Endothelial cell of umbilical vein (primary cell): ENCODE results near the gene AEBP1. TPM values are rescaled to one million over a fixed set of nuclear protein-coding genes. Genes with fewer than 3 reads are reported as not detected.

ENCODE experiments used
- BruUV-seq: library from RNA; stranded (reverse); fragments of 400-500 nt; replicated peaks from 2 replicates; lab custom pipeline; 2021; lab: Mats Ljungman, UMichigan
- CTCF ChIA-PET: fragments of 300-600, 350-600 bp; sonication (Branson Sonifier 250); formaldehyde crosslinking; loops from one replicate; lab custom pipeline; 2021; ENCODE audit warnings: antibody characterized with exemption, inconsistent platforms; lab: Charles Lee
- POLR2A ChIA-PET: fragments of 300-600, 350-600 bp; sonication (Branson Sonifier 250); formaldehyde crosslinking; loops from one replicate; lab custom pipeline; 2021; ENCODE audit warnings: antibody characterized with exemption, inconsistent platforms; lab: Charles Lee
- DNase-seq: peaks from one replicate; pipeline ENCODE4 v3.0.0-alpha.2; 2011; ENCODE audit warnings: low read depth, low spot score
- FAIRE-seq: peaks from 2 replicates; lab custom pipeline; 2011; peaks lifted over from hg19 to GRCh38; lab: Jason Lieb, UNC
- H2AFZ ChIP-seq: 2 replicates; pipeline ENCODE4 v1.6.0; 2012; ENCODE audit warnings: low read depth, low read length, control low read depth, inconsistent platforms
- H3K27ac ChIP-seq: 2 replicates; pipeline ENCODE4 v1.5.1; 2011; ENCODE audit warnings: low read depth, mild to moderate bottlenecking, control low read depth, low read length, moderate library complexity; ENCODE audit not compliant: insufficient read depth
- H3K27me3 ChIP-seq, 2 experiments: 2 replicates each; pipeline versions ENCODE4 v1.6.0 to v1.6.1; 2011; ENCODE audit warnings: low read length in 2 of 2, mixed read lengths in 1 of 2; ENCODE audit not compliant: control insufficient read depth in 2 of 2, insufficient read depth in 2 of 2
- H3K36me3 ChIP-seq, 2 experiments: 2 replicates in 1 of 2; 3 replicates in 1 of 2; pipeline ENCODE4 v1.5.1; 2011; ENCODE audit warnings: low read length in 2 of 2, mild to moderate bottlenecking in 1 of 2, moderate library complexity in 1 of 2; ENCODE audit not compliant: control insufficient read depth in 2 of 2, insufficient read depth in 2 of 2; ENCODE audit errors: extremely low read depth in 1 of 2
- H3K4me1 ChIP-seq: 3 replicates; pipeline ENCODE4 v1.5.1; 2011; ENCODE audit warnings: mild to moderate bottlenecking, low read length; ENCODE audit not compliant: control insufficient read depth, insufficient read depth; ENCODE audit errors: extremely low read depth
- H3K4me2 ChIP-seq: 2 replicates; pipeline ENCODE4 v1.6.1; 2011; ENCODE audit warnings: low read length, control low read depth, mixed read lengths; ENCODE audit not compliant: insufficient read depth
- H3K4me3 ChIP-seq, 3 experiments: fragments of 200-600 bp in 1 of 3; sonication (generic), shearing (Covaris generic) in 1 of 3; replicated peaks in 1 of 3; 2 replicates each; pipeline ENCODE4 v1.5.1; 2011 to 2016; ENCODE audit warnings: control low read depth in 3 of 3, low read length in 3 of 3, mild to moderate bottlenecking in 2 of 3, inconsistent platforms in 1 of 3, low read depth in 1 of 3, moderate library complexity in 1 of 3; ENCODE audit not compliant: insufficient read depth in 1 of 3
- H3K79me2 ChIP-seq: 2 replicates; pipeline ENCODE4 v1.6.0; 2012; ENCODE audit warnings: low read length, inconsistent platforms; ENCODE audit not compliant: control insufficient read depth, insufficient read depth
- H3K9ac ChIP-seq: replicated peaks from 2 replicates; pipeline ENCODE3; 2011; ENCODE audit warnings: low read length, control low read depth; ENCODE audit not compliant: insufficient read depth; ENCODE audit errors: extremely low read depth
- H3K9me1 ChIP-seq: replicated peaks from 3 replicates; pipeline ENCODE4 v1.6.0; 2011; ENCODE audit warnings: mild to moderate bottlenecking, low read length; ENCODE audit not compliant: control insufficient read depth, insufficient read depth; ENCODE audit errors: extremely low read depth
- H3K9me3 ChIP-seq: replicated peaks from 2 replicates; pipeline ENCODE4 v1.5.1; 2012; ENCODE audit warnings: low read length, inconsistent platforms; ENCODE audit not compliant: control insufficient read depth, insufficient read depth
- H4K20me1 ChIP-seq: replicated peaks from 2 replicates; pipeline ENCODE3; 2011; ENCODE audit warnings: mild to moderate bottlenecking, low read length; ENCODE audit not compliant: control insufficient read depth, insufficient read depth; ENCODE audit errors: extremely low read depth
- CTCF ChIP-seq, 2 donors: IDR thresholded peaks; 1 replicate in 1 of 2; 2 replicates in 1 of 2; pipeline ENCODE4 v1.5.1; 2011; ENCODE audit warnings: low read length in 2 of 2, mild to moderate bottlenecking in 2 of 2, moderate library complexity in 2 of 2, control low read depth in 1 of 2, inconsistent platforms in 1 of 2, low read depth in 1 of 2; ENCODE audit not compliant: insufficient read depth in 1 of 2; ENCODE audit errors: extremely low read depth in 1 of 2
- EZH2 ChIP-seq: IDR thresholded peaks from 2 replicates; pipeline ENCODE4 v1.6.1; 2012; ENCODE audit warnings: borderline replicate concordance, low read depth, mild to moderate bottlenecking, moderate library complexity, low read length, inconsistent platforms; ENCODE audit not compliant: severe bottlenecking
- FOS ChIP-seq: IDR thresholded peaks from 2 replicates; pipeline ENCODE4 v1.6.1; 2011; ENCODE audit warnings: mild to moderate bottlenecking, low read length, moderate library complexity, borderline replicate concordance; ENCODE audit not compliant: insufficient read depth
- GATA2 ChIP-seq: IDR thresholded peaks from 2 replicates; pipeline ENCODE4 v1.7.0; 2011; ENCODE audit warnings: low read depth, mild to moderate bottlenecking, moderate library complexity, mixed read lengths, low read length; ENCODE audit not compliant: insufficient read length, insufficient read depth
- JUN ChIP-seq: IDR thresholded peaks from 2 replicates; pipeline ENCODE4 v1.6.1; 2011; ENCODE audit warnings: borderline replicate concordance, low read depth; ENCODE audit not compliant: insufficient read length, insufficient read depth
- MAX ChIP-seq: IDR thresholded peaks from 2 replicates; pipeline ENCODE4 v1.6.1; 2011; ENCODE audit not compliant: insufficient read depth, insufficient read length
- MYC ChIP-seq: IDR thresholded peaks from one replicate; pipeline ENCODE4 v1.6.1; 2011; ENCODE audit warnings: mild to moderate bottlenecking, low read depth, low read length
- POLR2A ChIP-seq: IDR thresholded peaks from 2 replicates; pipeline ENCODE4 v1.6.1; 2012; ENCODE audit warnings: low read depth, mild to moderate bottlenecking, control low read depth, low read length
- POLR2AphosphoS5 ChIP-seq: IDR thresholded peaks from 2 replicates; pipeline ENCODE4 v1.6.1; 2012; ENCODE audit warnings: low read depth, mild to moderate bottlenecking, control low read depth, low read length, moderate library complexity; ENCODE audit not compliant: insufficient read depth
- dilution Hi-C: fragments of 300-500 bp; cut with MboI; formaldehyde crosslinking; loops from one replicate; pipeline ENCODE4 v1.15.0; 2019; ENCODE audit warnings: low sequenced_read_pairs; ENCODE audit not compliant: extremely low pct_ligation_motif_present
- intact Hi-C: fragments of 100-400 bp; cut with micrococcal nuclease; formaldehyde crosslinking; loops from one replicate; pipeline ENCODE4 v1.10.0; 2022
- polyA plus RNA-seq, 4 experiments: library from polyadenylated mRNA; depleted of rRNA in 3 of 4; stranded (reverse) in 3 of 4; unstranded in 1 of 4; fragments of >200 nt; gene quantifications; 2 replicates each; pipeline versions ENCODE4 v1.2.1 to v1.2.3, GENCODE V29; 2011 to 2012; ENCODE audit warnings: missing spikeins in 1 of 4
- total RNA-seq: library from RNA; stranded (reverse); gene quantifications from 2 replicates; pipeline ENCODE4 v1.2.3, GENCODE V29; 2021

The AEBP1 gene
- total and polyA plus RNA-seq, 2 donors (not counting 3 experiments of a cell fraction or from before 2014, with no cell fraction given) = 20.6 to 48.0 TPM

- Histone ChIP-seq H4K20me1 (no peaks in the 10 kb centered on the region), H3K4me1 (no peaks in the 10 kb centered on the region), H3K79me2 (no peaks in the 10 kb centered on the region), H3K9me3 (no peaks in the 10 kb centered on the region), H3K36me3 (no peaks in the 10 kb centered on the region), H2AFZ (no peak overlapping the region), H3K4me2 (no peak overlapping the region), H3K27me3 (no peaks in the 10 kb centered on the region), H3K4me3 (no peak overlapping the region), H3K27ac (no peak overlapping the region), H3K9me1 (no peaks in the 10 kb centered on the region), H3K9ac (no peak overlapping the region)
- no TSS peak for BruUV-seq
- ChIA-PET CTCF (interaction anchor here (1.6 kb wide), 1 partner anchor 27 kb away, joined by 8 read pairs; no protein-coding TSS in a partner anchor), POLR2A (no interaction called here)
- FAIRE-seq (no peak), DNase-seq (no peak)
- intact Hi-C loops (no loop called here), dilution Hi-C loops (no loop called here)
- TF ChIP-seq EZH2 (no peak), JUN (no peak), MYC (no peak), POLR2A (no peak), POLR2AphosphoS5 (no peak), MAX (no peak), CTCF (IDR thresholded peaks at IDR 0.05; ENCODE audit: extremely low read depth in 1 of 2, insufficient read depth in 1 of 2, low read depth in 1 of 2, low read length in 2 of 2) (no peak), FOS (no peak), GATA2 (no peak)
Measured at GRCh38 chr7:44099669-44100068, 4.5 kb upstream of the AEBP1 start.
